DMS 273 (cell line): ENCODE results near the gene NXNL2.
A peak's percentile ranks its signal among the peaks of the same experiment; 100 is the strongest.

Experiments
- DNase-seq: peaks from one replicate; lab custom pipeline; 2025; ENCODE audit not compliant: unreplicated experiment; lab: John Stamatoyannopoulos, UW

The NXNL2 gene

DNA sequence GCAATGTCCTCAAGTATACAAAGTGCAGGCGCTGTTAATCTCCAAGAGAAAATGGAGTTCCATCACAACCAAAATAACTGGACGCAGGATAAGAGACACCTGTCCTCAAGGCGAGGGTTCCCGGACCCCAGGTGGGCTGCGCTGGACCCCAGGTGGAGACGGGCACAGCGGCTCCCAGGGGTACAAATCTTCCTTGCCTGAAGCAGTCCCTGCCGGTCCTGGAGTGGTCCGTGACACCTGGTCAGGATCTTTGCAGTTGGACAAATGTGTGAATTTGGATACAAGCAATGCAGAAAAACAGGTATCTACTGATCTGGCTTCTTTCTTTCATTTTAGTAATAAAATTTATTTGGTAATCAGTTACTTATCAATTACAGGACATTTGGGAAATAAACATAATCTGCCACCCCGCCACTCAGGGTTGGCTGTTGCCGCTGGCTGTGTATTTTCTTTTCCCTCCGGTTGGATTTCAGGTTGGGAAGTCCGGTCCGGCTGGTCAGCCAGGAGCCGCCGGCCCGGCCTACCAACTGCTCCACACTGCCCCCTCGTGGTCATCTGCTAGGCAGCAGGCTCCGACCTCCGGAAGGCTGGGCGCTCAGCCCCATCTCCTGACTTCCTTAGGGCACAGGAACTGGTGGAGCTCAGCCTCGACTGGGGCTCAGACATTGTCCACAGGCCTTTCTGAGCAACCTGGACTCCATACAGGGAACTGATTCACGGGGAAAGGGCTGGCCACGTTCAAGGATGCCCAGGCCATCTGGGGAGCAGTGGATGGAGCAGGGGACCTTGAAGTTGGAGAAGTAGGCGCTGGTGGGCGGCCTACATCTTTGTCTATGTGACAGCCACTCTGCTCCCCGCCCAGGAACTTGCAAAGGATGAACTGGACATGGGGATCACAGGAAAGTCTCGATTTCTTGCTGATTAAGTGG is 43.4 kb downstream of the NXNL2 start:
- DNase-seq = peak; percentile 79

DNA sequence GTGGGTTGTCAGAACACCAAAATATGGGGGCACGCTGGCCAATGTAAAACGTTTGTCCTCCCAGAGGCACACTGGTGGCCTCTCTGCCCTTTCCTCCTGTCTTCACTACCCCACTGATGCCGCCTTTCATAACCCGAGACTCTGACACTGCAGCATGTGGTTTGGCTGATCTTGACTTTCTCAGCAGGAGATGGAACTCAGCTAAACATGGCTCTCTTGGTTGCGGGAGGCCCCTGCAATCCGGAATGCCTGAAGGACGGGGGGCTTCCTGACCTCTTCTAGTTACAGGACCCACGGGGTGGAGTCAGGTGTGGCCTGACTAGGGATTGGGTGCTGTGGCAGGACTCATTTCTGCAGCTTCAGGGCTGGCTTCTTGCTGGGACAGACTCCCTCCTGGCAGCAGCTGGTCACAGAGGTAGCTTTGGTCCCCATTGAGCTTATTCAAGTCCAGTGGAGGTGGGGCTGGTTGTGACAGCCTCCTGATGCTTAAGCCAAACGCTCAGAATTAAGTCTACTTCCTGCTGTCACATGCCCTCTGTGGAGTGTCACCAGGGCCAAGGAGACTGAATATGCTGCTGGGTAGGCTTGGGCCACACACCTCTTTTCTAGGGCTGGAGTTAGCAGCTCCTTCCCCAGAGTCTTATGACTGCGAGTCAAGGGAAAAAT is 44.2 kb downstream of the NXNL2 start:
- DNase-seq = no peak

DNA sequence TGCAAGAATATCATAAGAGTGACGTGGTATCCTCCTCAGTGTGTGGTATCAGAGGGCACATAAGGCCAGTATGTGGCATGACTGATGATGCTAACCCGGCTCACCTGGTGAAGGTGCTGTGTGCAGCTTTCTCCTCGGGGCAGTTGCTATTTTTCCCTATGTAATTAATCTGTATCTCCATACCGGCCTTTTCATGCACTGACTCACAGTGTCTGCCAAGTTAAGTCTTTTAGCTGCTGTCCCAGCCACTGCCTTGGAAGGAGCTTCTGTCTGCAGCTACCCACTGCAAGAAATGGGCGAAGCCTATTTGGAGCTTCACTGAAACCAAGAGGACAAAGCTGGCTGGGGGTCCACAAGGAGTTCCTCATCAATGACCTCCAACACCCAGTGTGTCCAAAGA is 46.0 kb downstream of the NXNL2 start:
- DNase-seq = no peak

DNA sequence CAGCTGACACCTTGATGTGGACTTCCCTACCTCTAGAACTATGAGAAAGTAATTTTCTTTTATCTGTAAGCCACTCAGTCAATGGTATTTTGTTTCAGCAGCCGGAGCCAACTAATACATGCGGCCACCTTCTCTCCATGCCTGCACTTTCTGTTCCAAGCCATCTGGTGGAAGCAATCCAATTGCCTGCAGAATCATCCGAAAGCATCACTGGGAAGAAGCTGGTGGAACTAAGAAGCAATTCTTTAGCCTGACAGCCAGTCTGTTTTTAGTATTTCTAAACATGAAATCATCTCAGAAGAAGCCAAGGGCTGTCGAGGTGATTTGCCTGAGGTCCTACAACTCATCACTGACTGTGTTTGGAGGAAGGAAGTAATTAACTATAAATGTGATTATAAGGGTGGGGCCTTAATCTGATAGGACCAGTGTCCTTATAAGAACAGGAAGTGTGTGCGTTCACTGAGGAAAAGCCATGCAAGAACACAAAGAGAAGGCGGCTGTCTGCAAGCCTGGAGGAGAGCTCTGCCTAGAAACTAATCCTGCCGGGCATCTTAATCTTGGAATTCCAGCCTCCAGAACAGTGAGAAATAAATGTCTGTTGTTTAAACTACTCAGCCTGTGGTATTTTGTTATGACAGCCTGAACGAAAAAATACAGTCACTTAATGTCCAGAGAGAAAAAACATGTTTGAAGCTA is 49.1 kb downstream of the NXNL2 start:
- no peak for DNase-seq

DNA sequence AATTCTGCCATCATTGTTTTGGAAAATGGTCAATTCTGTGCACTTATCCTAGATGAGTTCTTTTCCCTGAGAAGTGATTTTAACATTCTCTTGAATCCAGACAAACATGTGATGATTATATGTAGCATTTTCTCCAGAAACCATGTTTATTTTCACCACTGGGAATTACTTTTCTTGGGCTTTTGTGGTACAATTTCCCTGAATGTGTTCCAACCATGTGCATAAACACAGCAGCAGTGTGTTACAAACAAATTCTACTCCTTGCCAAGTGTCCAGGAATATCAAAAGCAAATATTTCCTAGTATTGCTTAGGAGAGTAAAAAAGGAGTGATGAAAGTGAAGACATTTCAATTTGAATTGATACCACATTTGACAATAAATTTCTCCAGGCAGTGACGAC is 50.4 kb downstream of the NXNL2 start:
- DNase-seq = no peak

DNA sequence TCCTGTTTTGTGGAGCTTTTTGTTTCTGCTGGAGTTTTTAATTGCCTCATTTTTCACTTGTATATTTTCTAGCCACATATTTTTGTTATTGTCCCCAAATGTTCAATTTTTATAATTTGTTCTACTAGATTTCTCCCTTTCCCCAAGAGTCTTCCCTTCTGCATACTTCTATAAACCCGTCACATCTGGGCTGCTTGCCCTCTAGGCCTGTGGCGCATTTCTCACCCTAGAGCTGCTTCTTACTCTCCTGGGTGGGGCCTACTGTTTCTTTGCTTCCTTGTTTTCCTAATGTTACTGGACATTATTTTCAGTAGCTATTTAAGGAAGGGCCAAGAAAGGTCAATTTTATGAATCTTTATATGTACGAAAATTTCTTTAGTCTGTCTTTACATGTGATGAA is 51.5 kb downstream of the NXNL2 start:
- DNase-seq = no peak

DNA sequence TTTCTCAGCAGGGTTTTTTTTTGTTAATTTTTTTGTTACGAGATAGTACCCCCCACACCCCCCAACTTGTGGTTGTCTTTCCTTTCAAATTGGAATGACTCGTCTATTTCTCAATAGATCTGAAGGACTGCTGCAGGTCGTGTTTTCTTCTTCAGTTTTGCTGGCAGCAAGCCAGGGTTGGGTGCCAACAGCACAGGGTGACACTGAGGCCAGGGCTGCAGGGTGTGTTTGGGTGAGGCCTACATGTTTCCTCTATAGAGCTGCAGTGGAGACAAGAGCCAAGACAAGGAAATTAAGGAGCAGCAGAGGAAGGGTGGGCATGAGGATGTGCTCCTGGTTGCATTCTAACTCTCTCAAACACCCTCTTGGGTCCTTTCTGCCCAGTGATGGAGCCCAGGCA is 52.2 kb downstream of the NXNL2 start:
- no peak for DNase-seq

DNA sequence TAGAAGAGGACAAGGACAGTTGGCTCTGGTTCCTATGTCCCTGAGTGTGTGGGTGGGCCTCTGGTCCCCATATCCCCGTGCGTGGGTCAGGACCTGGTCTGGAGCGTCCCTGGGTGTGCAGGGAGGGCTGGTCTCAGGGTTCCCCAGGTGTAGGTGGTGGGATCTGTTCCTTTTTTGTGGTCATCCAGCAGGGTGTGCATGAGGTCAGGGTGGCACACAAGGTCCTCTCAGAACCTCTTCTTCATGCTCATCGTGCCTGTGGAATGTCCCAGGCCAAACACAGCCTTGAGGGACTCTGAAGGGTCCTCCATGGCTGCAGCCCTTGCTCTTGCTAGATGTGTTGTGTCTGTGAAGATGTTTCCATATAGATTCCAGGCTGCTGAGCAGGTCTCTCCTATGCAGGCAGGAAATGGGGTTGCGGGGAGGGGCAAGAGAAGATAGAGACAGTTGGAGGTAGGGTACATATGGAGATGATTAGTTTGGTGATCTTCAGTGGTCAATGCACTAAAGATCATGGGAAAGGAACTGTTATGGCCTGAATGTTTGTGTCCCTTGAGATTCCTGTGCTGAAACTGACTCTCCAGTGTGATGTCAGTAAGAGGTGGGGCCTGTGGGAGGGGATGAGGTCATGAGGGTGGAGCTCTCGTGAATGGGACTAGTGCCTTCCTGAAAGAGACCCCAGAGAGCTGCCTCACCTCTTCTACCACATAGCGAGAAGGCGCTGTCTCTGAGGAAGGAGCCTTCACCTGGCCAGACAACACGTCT is 53.1 kb downstream of the NXNL2 start:
- no peak for DNase-seq

DNA sequence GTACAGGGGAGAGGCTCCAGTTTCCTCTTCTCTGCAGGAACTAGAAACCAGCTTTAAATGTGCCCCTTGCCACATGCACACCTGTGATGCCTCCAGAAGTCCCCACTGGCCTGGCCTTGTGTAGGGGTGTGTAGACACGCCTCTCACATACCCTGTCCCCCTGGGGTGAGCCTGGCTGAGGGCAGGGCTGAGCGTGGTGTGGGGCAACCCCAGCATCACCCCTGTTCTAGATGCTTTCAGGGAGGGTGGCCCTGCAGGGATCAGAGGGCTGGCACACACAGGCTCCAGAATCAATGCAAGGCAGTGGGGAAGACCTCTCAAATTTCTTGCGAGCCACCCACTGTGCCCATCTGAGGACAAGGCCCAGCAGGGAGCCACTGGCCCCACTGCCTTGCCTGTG is 54.7 kb downstream of the NXNL2 start:
- DNase-seq = no peak

DNA sequence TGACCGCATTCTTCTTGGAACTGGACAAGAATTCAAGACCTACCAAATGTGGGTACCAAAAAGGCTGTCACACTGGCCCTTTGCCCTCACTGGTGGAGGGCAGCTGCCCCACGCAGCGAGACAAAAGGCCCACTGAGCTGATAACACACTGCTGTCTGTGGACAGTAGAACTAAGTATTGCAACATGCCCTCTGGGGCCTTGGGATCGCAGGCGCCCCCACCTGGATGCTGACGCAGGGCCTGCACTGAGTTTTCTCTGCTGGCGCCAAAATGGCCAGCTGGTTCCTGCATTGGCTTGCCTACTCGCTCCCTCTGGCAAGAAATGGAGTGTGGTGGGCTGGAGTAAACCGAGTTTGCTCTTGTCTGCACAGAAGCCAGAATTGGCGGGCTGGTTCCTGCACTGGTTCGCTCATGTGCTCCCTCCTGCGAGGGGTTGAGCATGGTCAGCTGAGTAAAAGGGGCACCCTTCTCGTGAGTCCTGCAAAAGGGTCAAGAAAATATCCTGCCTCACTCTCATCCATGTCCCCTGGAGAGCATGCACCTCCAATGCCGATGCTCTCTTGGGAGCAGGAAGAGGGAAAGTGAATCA is 55.7 kb downstream of the NXNL2 start:
- DNase-seq = peak; percentile 22

DNA sequence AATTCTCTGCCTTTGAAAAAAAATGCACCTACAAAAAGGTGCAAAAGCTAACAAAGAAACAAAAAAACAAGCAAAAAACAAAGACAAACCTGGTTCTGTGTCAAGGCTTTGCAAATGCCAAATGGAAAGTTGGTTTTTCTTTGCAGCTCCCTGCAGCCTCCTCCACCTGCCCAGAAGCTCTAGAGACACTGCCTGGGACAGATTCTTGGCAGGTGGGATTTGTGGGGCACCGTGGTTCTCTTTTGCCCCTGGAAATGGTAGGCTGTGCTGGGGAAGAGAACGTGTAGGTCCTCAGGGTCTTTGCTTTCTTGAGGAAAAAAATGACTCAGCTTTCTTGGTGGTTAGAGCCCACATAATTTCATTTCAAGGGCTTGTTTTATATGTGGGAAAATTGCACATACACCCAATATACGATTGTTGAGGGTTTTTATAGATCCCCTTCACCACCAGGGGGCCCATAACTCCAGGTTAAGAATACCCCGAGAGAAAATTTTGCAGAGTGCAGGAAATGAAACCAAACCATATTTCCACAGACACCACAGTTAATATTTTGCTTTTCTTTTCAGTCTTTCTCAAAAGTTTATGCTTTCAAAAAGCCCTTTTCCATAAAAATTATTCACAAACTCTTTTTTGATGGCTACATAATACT is 58.7 kb downstream of the NXNL2 start:
- peak; percentile 71 for DNase-seq
